ENCODE data around the gene VWA8. TPM values are rescaled to one million over a fixed set of nuclear protein-coding genes. Genes with fewer than 3 reads are reported as not detected.

The VWA8 gene
- total and polyA plus RNA-seq, 2 of the 8 experiments (the other 6 are each of a cell fraction or from before 2014, with no cell fraction given): 5.9 to 19.6 TPM

GRCh38 chr13:41934994-41935393, 25.9 kb downstream of the VWA8 start:
- H4K91ac ChIP-seq (replicated peaks; ENCODE audit: insufficient read length, low read length): no peak overlapping the region
- no peaks in the 10 kb centered on the region for H3K27me3 ChIP-seq (replicated peaks in 1 of 4; ENCODE audit: control insufficient read depth in 3 of 4, extremely low read depth in 1 of 4, insufficient read depth in 3 of 4, low read length in 3 of 4)
- POLR2A ChIA-PET (ENCODE audit: partially characterized antibody): interaction anchor here (0.7 kb wide), 1 partner anchor 12 kb away, joined by 3 read pairs; no protein-coding TSS in a partner anchor
- no peaks in the 10 kb centered on the region for H3K4me1 ChIP-seq (replicated peaks in 1 of 4; ENCODE audit: control insufficient read depth in 3 of 4, insufficient read depth in 4 of 4, low read length in 3 of 4)
- no peak overlapping the region for H2AFZ ChIP-seq (ENCODE audit: low read length)
- H3K9me3 ChIP-seq (ENCODE audit: insufficient read depth in 2 of 2, low read depth in 1 of 2, low read length in 1 of 2): no peaks in the 10 kb centered on the region
- DNase-seq (ENCODE audit: low read depth in 1 of 2, low spot score in 2 of 2) (no peak), FAIRE-seq (no peak)
- H4K8ac ChIP-seq (ENCODE audit: extremely low read depth, insufficient read depth, low read length): no peak overlapping the region
- H3K79me2 ChIP-seq (ENCODE audit: control insufficient read depth in 1 of 2, insufficient read depth in 2 of 2, low read length in 2 of 2): peaks cover 0 to 3% of the 10 kb centered on the region in 2 experiments; a peak in 1 of 4 replicates
- no peak overlapping the region for H3K23ac ChIP-seq (ENCODE audit: insufficient read length)
- no peak overlapping the region for H2BK15ac ChIP-seq (ENCODE audit: low read length)
- no peak overlapping the region for H3K27ac ChIP-seq (ENCODE audit: low read depth, low read length)
- H3K23me2 ChIP-seq (ENCODE audit: low read depth, low read length): no peaks in the 10 kb centered on the region
- no peak overlapping the region for H3K4me2 ChIP-seq (ENCODE audit: insufficient read depth in 1 of 2, low read depth in 2 of 2, low read length in 2 of 2)
- no peak overlapping the region for H2BK120ac ChIP-seq (replicated peaks; ENCODE audit: low read depth, low read length)
- H3K56ac ChIP-seq (replicated peaks; ENCODE audit: insufficient read length, low read depth, low read length): no peak overlapping the region
- H2BK20ac ChIP-seq (ENCODE audit: low read length): no peak overlapping the region
- H4K5ac ChIP-seq (ENCODE audit: insufficient read length, low read depth, low read length): no peak overlapping the region
- no peak overlapping the region for H2BK5ac ChIP-seq (ENCODE audit: low read depth, low read length)
- H3K18ac ChIP-seq (ENCODE audit: extremely low read depth, low read length): no peak overlapping the region
- no peak overlapping the region for H3K14ac ChIP-seq (ENCODE audit: insufficient read length)
- no peaks in the 10 kb centered on the region for H4K20me1 ChIP-seq (replicated peaks in 1 of 2; ENCODE audit: control insufficient read depth in 1 of 2, insufficient read depth in 2 of 2, low read length in 2 of 2)
- no peaks in the 10 kb centered on the region for H3K79me1 ChIP-seq (ENCODE audit: low read depth, low read length)
- no peak overlapping the region for H2BK12ac ChIP-seq (ENCODE audit: low read depth, low read length)
- H2AK5ac ChIP-seq (ENCODE audit: low read depth, low read length): no peak overlapping the region
- no peak overlapping the region for H3K4me3 ChIP-seq (ENCODE audit: extremely low read depth in 1 of 4, insufficient read depth in 2 of 4, low read depth in 3 of 4, low read length in 4 of 4)
- H3K4ac ChIP-seq (replicated peaks; ENCODE audit: insufficient read length, low read depth, low read length): no peak overlapping the region
- WGBS, 2 experiments (ENCODE audit: extremely low coverage in 1 of 2, insufficient coverage in 1 of 2, insufficient read length in 1 of 2, insufficient replicate concordance in 2 of 2, low coverage in 1 of 2, low lambda C conversion rate in 2 of 2, missing lambda C conversion rate in 1 of 2): 97% methylated on average over 1 of the region's 1 CpG; no CpG with 5 or more reads in 1 of the 2 experiments
- CTCF ChIA-PET (ENCODE audit: partially characterized antibody): no interaction called here
- no peak overlapping the region for H3K9ac ChIP-seq (replicated peaks in 1 of 4; ENCODE audit: extremely low read depth in 1 of 4, low read depth in 3 of 4, low read length in 3 of 4)
- no peaks in the 10 kb centered on the region for H3K36me3 ChIP-seq (ENCODE audit: control insufficient read depth in 2 of 4, insufficient read depth in 4 of 4, low read length in 3 of 4)
- TF ChIP-seq CTBP2 (IDR thresholded peaks at IDR 0.05; ENCODE audit: borderline replicate concordance, insufficient read depth, insufficient read length, low read length): no peak
- TF ChIP-seq POU5F1 (IDR thresholded peaks at IDR 0.05; ENCODE audit: low read depth, low read length): no peak
- no peak for TF ChIP-seq CBX5 (IDR thresholded peaks at IDR 0.05; ENCODE audit: low read depth, low read length)
- no peak for TF ChIP-seq SIX5 (IDR thresholded peaks at IDR 0.05; ENCODE audit: low read depth, low read length)
- no peak for TF ChIP-seq HDAC6 (IDR thresholded peaks at IDR 0.05; ENCODE audit: low read depth, low read length)
- TF ChIP-seq CREB1 (IDR thresholded peaks at IDR 0.05): no peak
- TF ChIP-seq E2F6 (IDR thresholded peaks at IDR 0.05): no peak
- no peak for TF ChIP-seq TEAD4 (IDR thresholded peaks at IDR 0.05; ENCODE audit: low read depth, low read length)
- no peak for TF ChIP-seq KDM5A (IDR thresholded peaks at IDR 0.05; ENCODE audit: low read length)
- TF ChIP-seq SRF (IDR thresholded peaks at IDR 0.05; ENCODE audit: low read depth, low read length): no peak
- TF ChIP-seq SP4 (IDR thresholded peaks at IDR 0.05; ENCODE audit: low read length): no peak
- TF ChIP-seq JUND (IDR thresholded peaks at IDR 0.05; ENCODE audit: low read length): no peak
- no peak for TF ChIP-seq JUN (IDR thresholded peaks at IDR 0.05; ENCODE audit: low read depth, low read length)
- no peak for TF ChIP-seq ASH2L (IDR thresholded peaks at IDR 0.05; ENCODE audit: low read length)
- no peak for TF ChIP-seq HDAC2 (IDR thresholded peaks at IDR 0.05; ENCODE audit: borderline replicate concordance in 1 of 2, low read depth in 2 of 2, low read length in 2 of 2)
